Vagina (tissue), 2 donors: ENCODE measurements around the gene IQSEC1.

Experiments used
- CTCF ChIP-seq, 3 experiments: fragments of 450-650 bp in 2 of 3; fragments of 200-600 bp in 1 of 3; sonication (generic) in 1 of 3; IDR thresholded peaks; one replicate each; pipeline ENCODE4 v1.5.1; 2017 to 2019; ENCODE audit warnings: antibody characterized with exemption in 3 of 3, mild to moderate bottlenecking in 2 of 3, moderate library complexity in 2 of 3
- POLR2A ChIP-seq, 2 donors: fragments of 450-650 bp; IDR thresholded peaks; one replicate each; pipeline ENCODE4 v1.6.1; 2017; ENCODE audit warnings: antibody characterized with exemption in 2 of 2, mild to moderate bottlenecking in 2 of 2, moderate library complexity in 2 of 2
- POLR2AphosphoS5 ChIP-seq, 2 donors: sonication (generic); formaldehyde crosslinking; IDR thresholded peaks; one replicate each; pipeline ENCODE4 v1.9.0; 2017; ENCODE audit warnings: antibody characterized with exemption in 2 of 2, mild to moderate bottlenecking in 2 of 2, low read depth in 1 of 2; ENCODE audit not compliant: insufficient read depth in 1 of 2

- TF ChIP-seq POLR2A (IDR thresholded peaks at IDR 0.05), result no peak
- TF ChIP-seq CTCF (IDR thresholded peaks at IDR 0.05), result no peak
- no peak for TF ChIP-seq POLR2AphosphoS5 (IDR thresholded peaks at IDR 0.05; ENCODE audit: insufficient read depth in 1 of 2, low read depth in 1 of 2)
These were observed 119.0 kb downstream of the IQSEC1 start for GRCh38 chr3:12954180-12954579.
